ENCODE data around the gene TEX38.
"Not testable (repeated sequence)": the region's sequence is repeated elsewhere in the genome, so short reads cannot be mapped to it uniquely, and the experiment has no call there.

The TEX38 gene

DNA sequence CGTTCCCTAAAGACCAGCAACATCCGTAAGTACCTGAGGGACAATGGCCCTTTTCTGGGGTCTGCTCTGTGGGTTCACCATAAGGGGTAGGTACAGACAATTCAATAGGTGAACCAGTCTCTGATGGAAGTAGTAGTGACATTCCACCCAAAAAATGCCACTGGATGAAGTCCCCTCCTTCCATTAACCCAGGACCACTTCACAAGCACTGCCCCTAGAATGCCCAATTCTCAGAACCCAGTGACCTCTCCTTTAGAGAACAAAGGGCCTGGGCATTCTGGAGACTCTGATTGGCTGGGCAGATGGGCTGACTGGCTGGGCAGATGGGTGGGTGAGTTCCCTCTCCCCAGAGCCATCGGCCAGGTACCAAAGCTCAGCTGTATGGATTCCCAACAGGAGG, at the start of gene TEX38:
TEX38 (plus strand) TSS at position 301 of the 400 bp plus-strand sequence; CDS start at position 382, 81 bp downstream.
- DNase-seq, result no peak

DNA sequence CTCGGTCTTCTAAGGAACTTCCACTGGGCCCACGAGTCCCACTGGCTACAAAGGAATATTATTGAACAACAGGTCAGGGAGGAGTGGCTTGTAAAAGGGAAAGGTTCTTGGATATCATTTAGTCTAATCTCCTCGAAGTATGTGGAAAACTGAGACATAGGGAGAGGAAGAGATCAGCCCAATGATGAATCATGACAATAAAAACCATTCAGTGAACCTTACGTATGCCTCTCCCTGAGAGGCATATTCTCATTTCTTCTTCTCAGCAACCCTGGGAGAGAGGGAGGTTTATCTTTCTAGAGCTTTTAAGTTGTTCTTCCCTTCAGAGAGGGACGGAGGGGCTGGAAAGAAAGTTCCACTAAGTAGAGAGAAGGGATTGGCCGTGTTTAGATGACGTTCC, 49.7 kb upstream of the TEX38 start:
- DNase-seq, result no peak

DNA sequence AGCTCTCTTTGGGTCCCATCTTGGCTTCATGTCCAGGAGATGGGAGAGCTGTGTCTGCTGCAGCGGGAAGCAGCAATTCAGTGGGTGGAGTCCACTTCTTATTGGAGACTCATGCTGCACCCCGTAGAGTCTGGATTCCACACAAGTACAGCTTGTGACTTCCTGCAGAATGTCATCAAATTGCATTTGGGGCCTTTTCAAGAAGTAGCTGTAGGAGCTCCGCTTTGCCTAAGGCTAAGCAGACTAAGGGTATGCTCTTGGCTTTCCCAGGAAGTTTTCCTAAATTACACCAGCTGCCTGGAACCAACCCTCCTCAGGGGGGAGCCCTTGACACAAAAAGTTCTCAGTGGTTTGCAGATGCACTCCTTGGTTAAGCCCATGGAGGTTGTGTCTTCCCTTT, 49.3 kb upstream of the TEX38 start:
- DNase-seq, result no peak

DNA sequence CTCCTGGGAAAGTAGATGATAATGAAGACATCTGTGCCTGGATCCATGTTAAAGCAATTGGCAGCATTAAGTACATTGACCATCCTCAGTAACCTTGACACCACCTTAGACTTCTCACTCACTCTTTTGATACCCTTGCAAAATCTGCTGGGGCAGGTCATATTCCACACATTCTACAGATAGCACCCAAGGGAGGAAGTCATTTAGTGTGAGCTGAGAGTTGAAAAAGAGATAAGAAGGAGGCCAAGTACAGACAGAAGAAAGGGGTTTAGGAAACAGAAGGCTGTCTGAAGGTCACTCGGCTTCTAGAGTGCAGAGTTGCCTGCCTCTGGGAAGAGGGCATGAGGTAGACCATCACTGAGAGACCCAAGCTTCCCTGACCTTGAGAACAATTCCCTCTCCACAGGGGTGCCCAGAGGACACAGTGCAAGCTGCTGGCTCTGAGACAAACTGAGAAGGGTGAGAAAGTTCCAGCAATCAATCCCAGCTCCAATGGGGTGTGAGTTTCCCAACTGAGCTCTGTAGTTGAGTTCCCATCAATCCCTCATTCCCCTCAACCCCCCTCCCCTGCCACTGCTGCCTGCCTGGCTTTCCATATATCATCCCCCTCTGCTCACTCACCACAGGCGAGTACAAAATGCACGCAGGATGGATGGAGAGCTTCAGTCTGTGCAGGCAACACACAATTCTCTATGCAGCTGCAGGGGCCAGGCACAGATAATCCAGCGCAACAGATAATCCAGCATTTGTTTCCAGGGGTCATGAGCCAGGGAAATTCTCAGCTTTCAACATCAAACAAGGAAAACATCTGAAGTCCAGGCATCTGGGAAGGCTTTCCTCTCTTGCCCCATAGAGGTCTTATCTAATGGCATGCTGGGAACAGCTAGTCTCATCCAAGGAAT, 47.7 kb upstream of the TEX38 start:
- DNase-seq, result no peak

DNA sequence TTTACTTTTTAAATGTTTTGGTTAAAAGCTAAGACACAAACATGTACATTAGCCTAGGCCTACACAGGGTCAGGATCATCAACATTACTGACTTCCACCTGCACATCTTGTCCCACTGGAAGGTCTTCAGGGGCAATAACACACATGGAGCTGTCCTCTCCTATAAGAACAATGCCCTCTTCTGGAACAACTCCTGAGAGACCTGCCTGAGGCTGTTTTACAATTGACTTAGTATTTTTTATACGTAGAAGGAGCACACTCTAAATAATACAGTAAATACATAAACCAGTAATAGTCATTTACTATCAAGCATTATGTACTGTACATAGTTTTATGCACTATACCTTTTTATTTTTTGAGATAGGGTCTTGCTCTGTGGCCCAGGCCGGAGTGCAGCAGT, 40.9 kb upstream of the TEX38 start:
- DNase-seq, result no peak

DNA sequence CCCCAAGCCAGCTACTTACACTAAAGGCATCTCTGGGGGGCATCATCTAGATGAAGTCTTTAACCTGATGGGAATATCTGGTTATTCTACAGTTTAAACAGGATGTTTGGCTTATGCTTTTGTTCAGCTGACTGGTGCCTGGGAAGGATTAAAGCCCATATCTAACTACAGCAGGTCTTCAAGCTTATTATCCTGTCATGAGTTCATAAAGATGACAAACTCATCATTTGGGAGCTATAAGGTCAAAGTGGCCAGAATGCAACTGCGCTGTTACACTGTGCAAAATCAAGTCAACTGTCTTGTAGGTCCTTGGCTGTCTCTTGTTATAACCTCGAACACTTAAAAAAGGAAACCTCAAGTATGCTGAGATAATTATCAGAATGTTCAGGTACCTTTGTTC, 36.4 kb upstream of the TEX38 start:
- DNase-seq, result no peak

DNA sequence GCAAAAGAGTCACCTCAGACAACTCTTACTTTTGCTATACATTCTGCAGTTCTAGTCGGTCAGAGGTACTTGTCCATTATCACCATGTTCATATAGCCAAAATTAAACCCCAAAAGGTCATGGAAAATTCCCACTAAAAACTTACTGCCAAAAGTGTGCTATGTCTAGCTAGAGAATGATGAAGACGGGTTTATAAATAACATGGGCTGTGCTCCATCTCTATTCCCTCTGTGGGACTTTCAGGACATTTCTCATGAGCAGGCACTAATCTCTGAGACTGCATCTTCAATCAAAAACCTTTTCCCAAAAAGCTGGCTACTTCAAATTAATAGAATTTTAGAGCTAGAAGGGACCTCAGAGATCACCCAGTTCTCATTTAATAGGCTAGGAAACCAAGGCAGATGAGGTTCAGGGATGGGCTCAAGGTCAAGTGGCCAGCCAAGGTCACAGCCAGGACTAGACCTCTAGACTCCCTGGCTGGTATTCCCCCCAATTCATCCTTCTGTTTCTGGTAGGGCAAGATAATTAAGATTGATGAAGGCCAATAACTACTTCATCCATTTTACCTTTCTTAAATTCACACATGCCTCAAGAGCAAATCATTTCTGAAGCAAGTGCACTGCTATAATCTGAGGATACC, 34.1 kb upstream of the TEX38 start:
- DNase-seq, result no peak

DNA sequence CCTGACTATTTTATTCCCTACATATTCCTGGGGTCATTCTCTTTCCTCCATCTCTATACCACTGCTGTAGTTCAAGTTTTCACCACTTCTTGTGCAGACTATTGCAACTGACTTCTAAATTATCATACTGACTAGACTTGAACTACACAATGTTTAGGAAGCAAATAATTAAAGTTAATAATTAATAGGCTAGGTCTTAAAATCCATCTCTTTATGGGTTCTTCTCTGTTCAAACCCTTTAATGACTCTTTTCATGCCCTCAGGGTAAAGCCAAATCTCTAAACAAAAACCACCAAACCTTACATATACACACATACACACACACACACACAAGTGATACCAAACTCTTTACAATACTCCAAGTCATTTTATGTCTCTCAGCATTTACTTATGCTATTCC, 32.7 kb upstream of the TEX38 start:
- DNase-seq, result no peak

DNA sequence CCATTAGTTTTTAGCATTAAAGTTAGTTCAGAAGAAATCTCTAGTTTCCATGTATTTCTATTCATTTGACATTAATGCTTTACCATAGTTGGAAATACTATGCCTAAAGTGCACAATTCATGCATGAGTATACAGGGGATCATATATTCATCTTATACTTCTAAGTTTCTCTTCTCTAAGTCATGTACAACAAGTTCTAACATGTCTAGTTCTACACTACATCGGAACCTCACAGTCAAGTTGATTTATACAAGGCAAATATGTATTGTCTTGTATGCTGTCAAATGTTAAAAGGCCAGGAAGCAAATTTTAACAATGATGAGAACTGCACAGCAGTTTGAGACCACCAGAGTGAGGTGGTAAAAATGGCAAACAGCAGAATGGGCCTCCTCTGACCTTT, 32.1 kb upstream of the TEX38 start:
- DNase-seq, result no peak

DNA sequence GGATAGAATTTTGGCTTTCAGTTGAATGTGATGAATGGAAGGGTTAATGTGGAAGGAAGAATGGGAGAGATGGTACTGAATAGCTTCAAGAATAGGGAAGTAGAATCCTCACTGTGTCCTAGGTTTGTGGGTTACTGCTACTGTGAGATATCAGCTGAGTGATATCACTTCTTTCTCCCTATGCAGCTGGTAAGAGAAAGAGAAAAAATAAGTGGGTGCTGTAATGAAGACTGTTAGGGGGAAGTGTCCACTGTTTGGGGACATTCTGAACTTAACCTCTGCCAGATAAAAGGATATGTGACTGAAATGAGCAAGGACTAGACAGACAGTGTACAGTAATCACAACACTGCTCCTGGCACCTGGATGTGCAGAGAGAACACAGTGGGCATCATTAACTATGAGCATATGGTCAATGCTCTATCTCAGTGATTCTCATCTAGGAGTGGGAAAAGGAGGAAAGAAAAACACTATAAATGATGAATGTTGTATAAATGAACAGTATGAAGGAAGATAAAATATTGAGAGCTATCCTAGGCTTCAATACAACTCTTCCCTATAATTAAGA, 29.5 kb upstream of the TEX38 start:
- DNase-seq, result no peak

DNA sequence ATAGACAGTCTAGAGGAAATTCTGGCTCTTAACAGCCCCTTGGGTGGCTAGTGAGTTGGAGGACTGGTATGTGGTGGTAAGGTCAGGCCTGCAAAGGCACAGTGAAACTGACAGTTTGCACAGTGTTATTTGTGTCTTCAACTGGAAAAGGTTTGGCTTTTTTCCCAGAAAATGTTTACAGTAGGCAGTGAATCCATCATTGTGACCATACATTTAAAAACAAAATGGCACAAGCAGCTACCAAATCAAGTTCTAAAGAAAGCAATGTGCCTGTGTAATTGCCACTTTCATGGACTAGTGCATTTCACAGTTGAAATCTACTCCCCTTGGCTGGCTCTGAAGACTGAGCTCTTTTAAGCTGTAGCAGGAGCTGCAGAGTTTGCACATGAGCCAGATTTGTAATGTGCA, 28.3 kb upstream of the TEX38 start:
- DNase-seq, result peak; percentile 59

DNA sequence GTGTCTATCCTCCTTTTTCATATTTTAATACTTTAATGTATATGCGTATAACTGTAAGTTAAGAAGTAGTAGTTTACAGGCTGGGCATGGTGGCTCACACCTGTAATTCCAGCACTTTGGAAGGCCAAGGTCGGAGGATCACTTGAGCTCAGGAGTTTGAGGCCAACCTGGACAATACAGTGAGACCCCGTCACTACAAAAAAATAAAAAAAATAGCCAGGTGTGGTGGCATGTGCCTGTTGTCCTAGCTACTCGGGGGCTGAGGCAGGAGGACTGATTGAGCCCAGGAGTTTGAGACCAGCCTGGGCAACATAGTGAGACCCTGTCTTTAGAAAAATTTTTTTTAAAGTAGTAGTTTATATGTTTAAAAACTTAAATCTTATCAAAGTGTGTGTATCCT, 25.8 kb upstream of the TEX38 start:
- no peak for DNase-seq

DNA sequence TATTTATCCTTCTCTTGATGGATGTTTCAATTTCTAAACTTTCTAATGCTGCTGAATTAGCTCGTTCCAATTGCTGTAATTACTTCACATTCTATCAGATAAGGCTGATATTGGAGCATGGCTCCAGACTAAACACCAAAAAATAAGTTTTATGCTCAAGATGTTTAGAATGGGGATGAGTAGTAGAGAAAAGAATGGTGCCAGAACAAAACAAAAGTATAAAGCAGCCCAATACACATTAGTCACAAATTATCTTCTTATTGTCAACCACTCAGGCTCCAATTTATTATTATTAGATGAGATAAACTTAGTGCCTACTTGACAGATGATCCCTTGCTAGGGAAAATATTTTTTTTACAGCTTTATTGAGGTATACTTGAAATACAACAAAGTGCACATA, 25.3 kb upstream of the TEX38 start:
- no peak for DNase-seq

DNA sequence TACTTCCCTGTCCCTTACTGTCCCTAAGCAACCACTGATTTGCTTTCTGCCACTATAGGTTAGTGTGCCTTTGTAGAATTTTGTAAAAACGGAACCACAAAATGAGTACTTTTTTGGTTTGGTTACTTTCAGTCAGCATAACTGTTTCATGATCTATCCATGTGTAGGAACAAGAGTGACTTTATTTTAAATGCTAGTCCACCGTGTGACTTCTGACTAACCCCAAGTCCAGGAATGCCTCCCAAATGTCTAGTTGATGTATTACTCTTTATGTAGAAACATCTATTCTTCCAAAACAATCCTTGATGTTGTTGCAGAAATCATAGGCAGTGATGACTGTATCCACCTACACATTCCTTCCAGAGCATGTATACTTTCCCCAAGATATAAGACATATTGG, 24.8 kb upstream of the TEX38 start:
- DNase-seq, result no peak

DNA sequence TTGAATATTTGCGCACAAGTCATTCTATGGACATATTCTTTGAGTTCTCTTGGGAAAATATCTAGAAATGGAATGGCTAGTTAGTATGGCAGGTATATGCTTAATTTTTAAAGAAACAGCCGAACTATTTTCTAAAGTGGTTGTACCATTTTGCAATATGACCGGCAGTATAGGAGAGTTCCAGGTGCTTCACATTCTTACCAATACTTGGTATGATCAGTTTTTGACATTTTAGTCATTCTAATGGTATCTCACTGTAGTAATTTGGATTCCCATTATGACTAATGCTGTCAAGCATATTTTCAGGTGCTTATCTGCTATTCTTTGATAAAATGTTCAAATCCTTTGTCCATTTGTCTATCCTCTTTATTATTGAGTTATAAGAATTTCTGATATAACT, 24.0 kb upstream of the TEX38 start:
- no peak for DNase-seq

DNA sequence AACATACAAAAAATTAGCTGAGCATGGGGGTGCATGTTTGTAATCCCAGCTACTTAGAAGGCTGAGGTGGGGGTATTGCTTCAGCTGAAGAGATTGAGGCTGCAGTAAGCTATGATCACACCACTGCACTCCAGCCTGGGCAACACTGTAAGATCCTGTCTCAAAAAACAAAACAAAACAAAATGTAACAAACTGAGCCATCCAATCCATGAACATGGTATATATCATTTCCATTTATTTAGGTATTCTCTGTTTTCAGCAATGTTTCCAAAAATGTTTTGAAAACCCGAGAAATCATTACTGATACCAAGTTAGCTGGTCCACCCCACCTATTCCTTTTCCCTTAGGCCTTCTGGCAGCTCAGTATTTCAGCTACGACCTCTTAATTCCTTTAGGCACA, 21.9 kb upstream of the TEX38 start:
- no peak for DNase-seq

DNA sequence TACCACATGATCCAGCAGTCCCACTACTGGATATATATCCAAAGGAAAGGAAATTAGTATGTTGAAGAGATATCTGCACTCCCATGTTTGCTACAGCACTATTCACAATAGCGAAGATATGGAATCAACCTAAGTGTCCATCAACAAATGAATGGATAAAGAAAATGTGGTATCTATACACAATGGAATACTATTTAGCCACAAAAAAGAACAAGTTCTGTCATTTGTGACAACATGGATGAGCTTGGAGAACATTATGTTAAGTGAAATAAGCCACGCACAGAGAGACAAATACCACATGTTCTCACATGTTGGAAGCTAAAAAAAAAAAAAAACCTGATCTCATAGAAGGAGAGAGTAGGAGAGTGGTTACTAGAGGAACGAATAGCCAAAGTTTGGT, 21.2 kb upstream of the TEX38 start:
- DNase-seq, result no peak

DNA sequence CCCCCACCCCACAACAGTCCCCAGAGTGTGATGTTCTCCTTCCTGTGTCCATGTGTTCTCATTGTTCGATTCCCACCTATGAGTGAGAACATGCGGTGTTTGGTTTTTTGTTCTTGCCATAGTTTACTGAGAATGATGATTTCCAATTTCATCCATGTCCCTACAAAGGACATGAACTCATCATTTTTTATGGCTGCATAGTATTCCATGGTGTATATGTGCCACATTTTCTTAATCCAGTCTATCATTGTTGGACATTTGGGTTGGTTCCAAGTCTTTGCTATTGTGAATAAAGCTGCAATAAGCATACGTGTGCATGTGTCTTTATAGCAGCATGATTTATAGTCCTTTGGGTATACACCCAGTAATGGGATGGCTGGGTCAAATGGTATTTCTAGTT, 20.5 kb upstream of the TEX38 start:
- not testable (repeated sequence) for DNase-seq

DNA sequence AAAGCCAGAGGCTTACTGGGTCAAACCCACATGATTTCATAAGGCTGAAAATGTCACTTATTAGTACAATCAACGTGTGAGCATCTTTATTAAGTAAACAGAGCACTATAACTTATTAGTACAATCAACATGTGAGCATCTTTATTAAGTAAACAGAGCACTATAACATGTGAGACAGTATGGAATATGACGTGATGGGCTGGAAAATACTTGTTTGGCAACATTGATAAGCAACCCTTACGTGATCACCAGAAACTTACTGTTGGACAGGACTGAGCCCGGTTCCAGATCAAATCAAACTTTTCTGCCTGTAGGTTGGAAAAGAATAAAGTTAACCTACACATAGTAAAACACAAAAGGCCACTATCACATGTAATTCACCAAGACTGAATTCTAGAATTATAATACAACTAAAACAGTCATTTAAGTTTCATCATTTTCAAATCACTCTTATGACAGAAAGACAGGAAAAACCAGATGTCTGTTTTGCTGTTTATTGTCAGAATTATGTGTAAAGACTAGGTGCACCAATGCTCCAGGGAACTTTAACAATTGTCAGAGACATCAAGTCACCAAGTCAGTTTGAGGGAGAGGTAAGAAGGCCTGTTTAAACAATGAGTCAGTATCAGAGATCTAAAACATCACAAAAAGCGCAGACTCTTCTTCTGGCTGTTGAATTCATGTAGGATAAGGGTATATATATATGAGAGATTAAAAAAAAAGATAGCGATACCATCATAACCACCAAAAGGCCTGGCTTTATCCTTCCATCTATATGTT, 19.1 kb upstream of the TEX38 start:
- DNase-seq, result no peak

DNA sequence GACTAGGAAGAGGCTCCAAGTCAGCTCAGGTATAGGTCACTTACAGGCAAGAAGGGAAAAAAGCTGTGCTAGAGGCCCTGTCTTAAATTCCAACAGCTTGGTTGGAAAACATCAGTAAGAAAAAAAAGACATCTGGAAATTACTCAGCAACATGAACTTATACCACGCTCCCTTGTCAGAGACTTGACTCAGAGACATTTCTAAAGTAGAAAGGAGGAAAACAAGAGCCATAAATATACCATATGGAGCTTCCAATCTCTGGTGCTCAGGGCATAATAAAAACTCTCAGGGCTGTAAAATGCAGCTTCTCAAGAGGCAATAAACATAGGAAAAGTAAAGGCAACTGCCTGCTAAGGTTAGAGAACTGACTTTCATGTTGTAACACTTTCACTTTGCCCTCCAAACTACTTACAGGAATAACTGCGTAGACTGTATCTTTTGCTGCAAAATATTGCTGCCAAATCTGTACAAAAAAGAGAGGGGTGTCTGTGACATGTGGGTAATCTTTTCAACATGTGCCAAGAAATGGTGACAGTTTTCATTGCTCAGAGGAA, 18.2 kb upstream of the TEX38 start:
- no peak for DNase-seq

DNA sequence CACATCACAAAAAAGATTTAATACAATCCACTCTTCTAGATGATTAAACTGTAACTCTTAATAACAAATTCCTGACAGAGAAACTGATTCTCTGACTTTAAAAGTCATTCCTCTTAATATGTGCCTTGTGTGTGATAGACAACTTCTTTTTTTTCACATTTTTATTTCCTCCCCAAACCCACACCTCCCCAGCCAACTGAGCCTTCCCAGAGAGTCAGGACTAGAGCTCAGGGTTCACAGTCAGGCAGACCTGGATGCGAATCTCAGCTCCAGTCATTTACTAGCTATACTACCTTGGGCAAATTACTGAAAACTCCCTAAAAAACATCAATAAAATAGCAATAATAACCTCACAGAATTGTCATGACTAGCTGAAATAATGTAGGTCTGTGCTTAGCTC, 17.6 kb upstream of the TEX38 start:
- no peak for DNase-seq

DNA sequence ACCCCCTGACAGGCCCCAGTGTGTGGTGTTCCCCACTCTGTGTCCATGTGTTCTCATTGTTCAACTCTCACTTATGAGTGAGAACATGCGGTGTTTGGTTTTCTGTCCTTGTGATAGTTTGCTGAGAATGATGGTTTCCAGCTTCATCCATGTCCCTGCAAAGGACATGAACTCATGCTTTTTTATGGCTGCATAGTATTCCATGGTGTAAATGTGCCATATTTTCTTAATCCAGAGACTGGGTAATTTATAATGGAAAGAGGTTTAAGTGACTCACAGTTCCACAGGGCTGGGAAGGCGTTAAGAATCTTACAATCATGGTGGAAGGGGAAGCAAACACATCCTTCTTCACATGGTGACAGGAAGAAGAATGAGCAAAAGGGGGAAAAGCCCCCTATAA, 17.0 kb upstream of the TEX38 start:
- not testable (repeated sequence) for DNase-seq

DNA sequence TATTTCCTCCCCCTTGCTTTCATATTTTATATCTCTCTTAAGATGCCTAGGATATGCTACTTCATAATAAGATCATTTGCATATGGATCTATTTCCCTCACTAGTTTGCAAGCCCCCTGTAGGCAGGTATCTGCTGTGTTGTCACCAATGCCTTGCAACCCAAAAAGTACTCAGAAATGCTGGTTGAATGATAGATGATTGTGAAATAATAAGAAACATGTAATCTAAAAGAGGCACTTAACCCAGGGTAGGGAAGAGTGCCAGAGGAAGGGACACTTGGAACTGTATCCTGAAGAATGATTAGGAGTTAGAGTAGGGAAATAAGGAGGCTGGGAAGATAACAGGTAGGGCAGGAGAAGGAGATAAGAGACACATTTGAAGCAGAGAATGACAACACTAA, 15.8 kb upstream of the TEX38 start:
- no peak for DNase-seq

Data from NCI-H1417 treated with DMSO at 0.1 percent for 48 hours (cell line).